HG03469 (cell line): ENCODE results near the gene SLC16A8.

Source experiments
- ATAC-seq: cut with Tn5 transposase; IDR thresholded peaks from one replicate; pipeline ENCODE4 v1.9.1; 2021; ENCODE audit warnings: mild to moderate bottlenecking, moderate library complexity, moderate number of reproducible peaks; ENCODE audit not compliant: unreplicated experiment

SLC16A8 gene

DNA sequence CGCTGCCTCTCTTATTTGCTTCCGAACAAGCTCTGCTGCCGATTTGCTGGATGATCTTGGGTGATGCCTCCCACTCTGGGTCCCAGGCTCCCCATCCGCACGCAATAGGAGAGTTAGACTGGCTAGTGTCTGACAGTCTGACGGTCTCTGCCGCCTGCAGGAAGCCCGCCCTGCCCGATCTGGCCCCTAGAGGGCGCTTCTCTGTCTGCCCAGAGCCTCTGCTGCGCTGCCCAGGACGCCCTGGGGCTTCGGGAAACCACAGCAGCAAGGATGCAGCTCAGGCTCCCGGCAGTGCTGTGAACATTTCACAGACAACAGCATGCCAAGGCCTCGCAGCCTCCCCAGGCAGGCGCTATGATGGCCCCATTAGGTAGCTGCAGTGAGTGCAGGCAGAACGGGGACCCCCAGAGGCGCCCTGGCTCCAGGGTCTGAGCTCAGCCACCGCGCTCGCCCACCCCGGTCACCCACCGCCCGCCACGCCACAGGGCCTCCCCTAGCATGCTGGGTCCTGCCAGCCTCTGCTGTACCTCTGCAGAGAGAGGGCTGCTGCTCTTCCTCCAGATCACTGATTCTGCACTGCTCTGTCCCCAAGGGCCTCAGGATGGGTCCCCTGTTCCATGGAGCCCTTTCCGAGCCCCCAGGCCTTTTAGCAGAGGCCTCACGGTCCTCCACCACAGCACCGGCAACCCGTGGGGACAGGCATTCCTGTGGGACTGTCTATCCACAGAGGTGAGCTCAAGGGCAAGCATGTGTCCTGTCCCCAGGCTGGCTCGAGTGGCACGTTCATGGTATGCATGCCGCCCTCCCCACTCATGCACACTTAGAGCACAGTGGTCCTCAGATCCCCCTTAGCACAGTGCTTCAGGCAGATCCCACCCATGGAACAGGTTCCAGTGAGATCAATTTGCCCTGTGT lies 30.8 kb upstream of the SLC16A8 start:
- ATAC-seq, result no peak

DNA sequence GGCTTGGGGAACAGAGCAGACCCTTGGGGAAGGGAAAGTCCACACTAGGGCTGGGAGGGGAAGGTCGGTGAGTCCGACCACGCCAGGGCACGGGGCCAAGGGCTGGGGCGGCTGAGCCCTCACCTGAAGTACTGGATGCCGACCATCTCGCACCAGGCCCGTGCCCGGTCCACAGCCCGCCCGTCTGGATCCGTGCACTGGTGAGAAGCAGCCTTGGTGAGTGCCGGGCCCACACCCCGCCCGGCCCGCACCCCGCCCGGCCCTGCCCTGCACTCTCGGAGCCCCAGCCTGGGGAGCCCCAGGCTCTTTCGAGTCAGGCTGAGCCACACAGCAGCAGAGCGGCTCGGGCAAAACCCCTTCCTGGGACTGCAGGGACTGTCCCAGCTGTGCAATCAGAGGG lies 28.4 kb upstream of the SLC16A8 start:
- ATAC-seq, result no peak

DNA sequence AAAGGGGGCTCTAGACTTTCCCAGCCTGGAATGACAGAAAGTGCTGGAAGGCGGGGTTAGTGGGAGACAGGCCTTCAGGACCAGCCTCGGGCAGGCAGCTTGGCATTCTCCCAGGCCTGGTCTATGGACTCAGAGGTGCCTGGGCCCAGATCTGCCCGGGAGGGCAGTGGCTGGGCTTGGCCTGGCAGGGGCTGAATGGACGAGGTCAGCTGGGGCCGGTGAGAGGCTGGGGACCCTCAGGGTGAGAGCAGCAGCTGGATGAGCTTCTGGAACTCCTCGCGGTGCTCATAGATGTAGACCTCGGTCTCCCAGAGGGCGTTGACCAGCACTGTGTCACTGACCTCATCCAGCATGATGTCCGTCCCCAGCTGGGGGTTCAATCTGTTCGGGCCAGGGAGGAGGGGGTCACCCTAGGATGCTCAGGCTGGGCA lies 28.0 kb upstream of the SLC16A8 start:
- ATAC-seq, result no peak

GRCh38 chr22:38110863-38111852 lies 27.2 kb upstream of the SLC16A8 start:
- no peak for ATAC-seq

GRCh38 chr22:38110008-38110862 lies 26.3 kb upstream of the SLC16A8 start, which contains the start of gene BAIAP2L2:
Gene BAIAP2L2, minus strand, starts transcription at chr22:38110684. Its CDS starts 159 bp downstream, at chr22:38110525.
- ATAC-seq, result no peak

DNA sequence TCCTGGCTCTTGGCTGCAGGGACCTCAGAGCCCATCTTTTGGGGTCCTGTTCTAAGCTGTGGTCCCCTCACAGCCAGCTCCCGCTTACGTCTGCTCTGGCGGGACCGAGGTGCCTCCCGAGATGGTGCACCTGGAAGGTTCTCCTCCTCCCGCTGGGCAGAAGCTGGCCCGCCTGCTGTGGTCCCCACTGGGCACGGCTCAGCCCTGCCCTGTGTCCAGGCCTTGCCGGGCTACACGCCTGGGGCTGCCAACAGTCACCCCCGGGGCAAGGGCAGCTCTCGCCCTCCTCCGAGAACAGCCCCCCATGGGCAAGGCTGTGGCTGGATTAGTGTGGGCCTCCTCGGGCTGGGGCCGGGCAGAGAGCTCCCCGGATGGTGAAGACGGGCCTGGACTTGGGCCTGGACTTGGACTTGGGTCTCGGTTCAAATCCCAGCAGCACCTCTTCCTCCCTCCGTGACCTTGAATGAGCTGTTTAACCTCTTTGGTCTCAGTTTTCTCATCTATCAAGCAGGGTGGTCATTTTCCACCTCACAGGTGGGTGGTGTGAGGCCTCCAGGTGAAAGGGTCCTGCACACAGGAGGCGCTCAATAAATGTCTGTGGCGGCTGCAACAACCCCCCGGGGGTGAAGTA lies 25.5 kb upstream of the SLC16A8 start:
- ATAC-seq, result no peak

- no peak for ATAC-seq
These were observed 24.8 kb upstream of the SLC16A8 start for GRCh38 chr22:38108561-38109319.

GRCh38 chr22:38107692-38108515 lies 23.9 kb upstream of the SLC16A8 start:
- no peak for ATAC-seq

DNA sequence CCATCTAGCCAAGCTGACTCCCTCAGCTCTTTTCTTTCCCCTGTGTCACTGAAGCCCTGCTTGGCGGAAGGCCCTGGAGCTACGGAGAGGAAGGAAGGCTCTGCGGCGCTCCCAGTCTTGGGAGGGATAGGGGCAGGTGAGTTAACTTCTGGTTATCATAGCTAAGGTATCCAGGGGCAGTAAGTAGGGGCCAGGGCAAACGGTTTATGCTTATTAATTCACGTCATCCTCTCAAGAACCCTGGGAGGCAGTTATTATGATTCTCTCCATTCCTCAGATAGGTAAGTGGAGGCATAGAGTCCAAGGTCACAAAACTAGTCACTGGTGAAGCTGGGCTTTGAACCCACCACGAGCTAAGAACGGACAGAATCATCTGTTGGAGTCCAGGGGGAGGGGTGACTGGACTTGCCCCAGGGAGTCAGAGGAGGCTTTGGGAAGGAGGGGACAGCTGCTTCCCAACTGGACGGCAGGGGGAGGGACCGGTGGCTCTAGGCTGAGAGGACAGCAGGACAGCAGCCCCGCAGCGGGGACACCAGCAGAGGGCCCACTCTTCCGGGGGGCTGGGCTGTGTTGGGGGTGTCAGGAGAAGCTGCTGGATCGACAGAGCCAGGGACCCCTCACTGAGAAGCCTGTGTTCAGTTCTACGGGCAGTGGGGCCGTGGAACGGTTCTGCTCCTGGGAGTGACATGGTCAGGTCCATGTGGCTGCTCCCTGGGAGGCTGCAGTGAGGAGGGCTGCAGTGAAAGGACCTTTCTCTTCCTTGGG lies 23.0 kb upstream of the SLC16A8 start:
- ATAC-seq, result no peak

DNA sequence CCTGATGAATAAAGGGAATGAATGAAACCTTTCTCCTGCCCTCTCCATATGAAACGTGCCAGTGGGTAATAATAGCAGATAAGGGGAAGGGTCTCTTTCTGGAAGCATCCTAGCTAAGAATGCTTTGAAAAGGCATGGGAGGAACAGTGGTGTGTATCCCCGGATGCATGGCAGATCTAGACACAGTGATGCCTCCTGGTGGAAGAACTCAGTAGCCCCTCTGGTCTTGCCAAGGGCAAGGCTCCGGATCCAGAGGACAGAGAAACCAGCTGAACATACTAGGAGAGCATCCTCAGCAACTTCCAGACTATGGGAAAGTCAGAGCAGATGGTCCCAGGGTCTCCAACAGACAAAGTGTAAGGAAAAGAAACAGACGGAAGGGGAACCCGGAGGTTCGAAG lies 20.1 kb upstream of the SLC16A8 start:
- no peak for ATAC-seq

GRCh38 chr22:38103641-38104040 lies 19.7 kb upstream of the SLC16A8 start:
- no peak for ATAC-seq

DNA sequence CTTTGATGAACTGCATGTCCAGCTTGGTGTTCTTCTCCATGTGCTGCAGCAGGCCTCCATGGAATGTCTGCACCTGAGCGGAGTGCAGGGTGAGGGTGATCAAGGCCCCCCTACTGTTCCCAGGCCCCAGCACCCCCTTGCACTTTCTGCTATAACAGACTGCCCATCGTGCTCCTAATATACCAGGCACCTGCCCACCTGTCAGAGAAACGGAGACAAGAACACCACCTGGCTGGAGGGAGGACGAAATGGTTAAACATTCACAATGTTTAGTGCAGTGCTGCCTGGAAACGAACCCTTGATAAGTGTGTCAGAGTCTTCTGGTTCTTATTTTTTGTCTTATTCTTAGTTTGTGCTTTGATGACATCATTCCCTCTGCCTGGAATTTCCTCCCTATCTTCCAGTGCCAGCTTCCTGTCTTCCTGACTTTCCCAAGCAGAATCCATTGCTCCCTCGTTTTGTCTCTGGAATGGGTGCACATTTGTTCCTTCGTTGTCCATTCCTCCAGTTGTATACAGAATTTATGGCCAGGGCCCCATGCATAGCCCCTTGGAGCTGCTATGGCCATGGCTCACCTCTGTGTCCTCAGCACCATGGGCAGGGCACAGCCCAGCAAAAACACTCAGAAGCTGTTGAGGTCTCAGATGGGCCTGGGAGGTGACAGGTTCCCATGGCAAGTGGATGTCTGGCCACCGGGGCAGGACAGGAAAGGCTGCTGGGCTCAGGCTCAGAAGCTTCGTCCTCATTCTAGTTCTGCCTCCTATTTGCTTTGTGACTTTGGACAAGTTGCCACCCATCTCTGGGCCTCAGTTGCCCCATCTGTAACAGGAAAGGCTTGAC lies 14.6 kb upstream of the SLC16A8 start:
- no peak for ATAC-seq

DNA sequence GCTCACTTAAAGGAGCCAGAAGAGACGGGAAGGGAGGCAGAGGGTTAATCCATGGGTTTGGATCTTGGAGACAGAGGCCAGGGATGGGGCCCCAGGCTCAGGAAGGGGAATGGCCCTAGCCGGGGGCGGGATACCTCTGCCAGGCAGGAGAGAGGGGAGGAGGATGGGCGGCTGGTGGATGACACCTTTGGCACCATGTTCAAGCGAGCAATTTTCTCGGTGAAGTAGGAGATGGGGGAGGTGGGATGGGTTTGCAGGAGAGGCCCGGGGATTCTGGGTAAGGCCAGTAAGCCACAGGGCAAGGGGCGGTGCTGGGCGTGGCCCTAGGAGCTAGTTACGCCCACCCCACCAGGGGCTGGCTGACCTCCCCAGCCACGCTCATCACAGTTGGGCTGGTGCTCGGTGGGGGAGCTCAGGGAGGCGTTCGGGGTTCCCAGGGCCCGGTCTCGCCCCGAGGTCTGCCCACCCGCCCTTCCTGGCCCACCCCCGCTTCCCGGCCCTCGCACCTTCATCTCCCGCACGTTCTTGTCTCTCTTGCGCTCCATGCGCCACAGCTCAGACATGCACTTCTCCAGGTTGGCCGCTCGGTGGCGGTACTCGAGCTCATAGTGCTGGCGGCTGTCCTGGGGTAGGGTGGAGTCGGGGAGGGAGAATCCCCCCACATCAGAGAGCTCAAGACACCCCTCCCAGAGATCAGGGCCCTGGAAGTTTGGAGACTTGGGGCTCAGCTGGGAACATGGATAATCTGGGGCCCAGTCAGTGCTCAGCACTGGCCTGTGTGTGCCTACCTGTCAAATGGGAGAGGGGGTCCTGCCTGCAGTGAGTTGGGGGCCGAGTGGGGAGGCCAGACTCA lies 13.8 kb upstream of the SLC16A8 start:
- ATAC-seq, result no peak

DNA sequence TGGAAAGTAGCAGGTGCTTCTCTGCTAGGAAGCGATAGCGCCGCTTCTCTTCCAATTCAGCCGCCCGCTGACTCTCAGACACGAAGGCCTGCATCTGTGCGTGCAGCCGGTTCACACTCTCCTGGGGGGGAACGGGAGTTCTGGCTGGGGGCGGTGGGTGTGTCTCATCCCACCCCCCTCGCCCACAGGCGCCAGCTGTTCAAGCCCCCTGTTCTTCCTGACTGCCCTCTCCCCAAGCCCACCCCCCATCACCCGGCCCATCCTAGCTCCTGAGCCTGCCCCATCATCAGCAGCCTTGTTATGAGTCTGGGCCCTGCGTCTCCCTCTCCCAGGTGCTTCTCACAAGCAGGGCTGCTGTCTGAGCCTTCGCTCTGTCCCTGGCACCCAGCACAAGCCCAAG lies 13.1 kb upstream of the SLC16A8 start:
- no peak for ATAC-seq

- no peak for ATAC-seq
These were observed 5.5 kb upstream of the SLC16A8 start for GRCh38 chr22:38089474-38089851.
